OCI-LY3 (cell line): ENCODE data around the gene LMTK2.

Experiments
- EZH2phosphoT487 ChIP-seq: fragments of 200-600 bp; shearing (Covaris generic); IDR thresholded peaks from 2 replicates; pipeline ENCODE4 v1.6.1; 2018; ENCODE audit warnings: antibody characterized with exemption, mixed run types, low read depth
- TF ChIP-seq, protein P1 (sequence below): fragments of 200-600, 300-600 bp; sonication (generic); IDR thresholded peaks from 2 replicates; pipeline ENCODE4 v1.5.1; 2014; ENCODE audit warnings: antibody characterized with exemption, low read length, low read depth

DNA sequence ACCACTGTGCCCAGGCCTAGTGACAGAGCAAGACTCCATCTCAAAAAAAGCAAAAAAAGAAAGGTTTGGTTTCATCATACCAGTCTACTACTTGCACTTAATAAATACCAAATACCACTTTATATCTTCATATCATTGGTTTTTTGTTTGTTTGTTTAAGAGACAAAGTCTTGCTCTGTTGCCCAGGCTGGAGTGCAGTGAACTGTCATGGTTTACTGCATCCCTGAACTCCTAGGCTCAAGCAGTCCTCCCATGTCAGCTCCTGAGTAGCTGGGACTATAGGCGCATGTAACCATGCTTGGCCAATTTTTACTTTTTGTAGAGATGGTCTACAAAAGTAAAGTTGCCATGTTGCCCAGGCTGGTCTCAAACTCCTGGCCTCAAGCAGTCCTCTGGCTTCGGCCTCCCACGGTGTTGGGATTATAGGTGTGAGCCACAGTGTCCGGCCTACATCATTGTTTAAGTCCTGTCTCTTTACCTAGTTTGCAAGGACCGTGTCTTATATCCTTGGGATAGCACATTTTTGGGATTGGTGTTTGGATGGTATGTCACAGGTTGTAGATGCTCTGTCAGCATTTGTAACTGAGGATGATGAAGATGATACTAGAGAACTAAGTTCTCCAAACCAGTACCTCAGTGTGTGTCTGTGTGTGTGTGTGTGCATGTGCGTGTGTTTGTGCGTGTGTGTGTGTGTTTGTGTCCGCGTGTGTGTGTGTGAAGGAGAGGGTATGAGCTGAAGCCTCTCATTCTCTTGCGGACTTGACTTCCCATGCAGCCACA, 9.3 kb downstream of the LMTK2 start:
- TF ChIP-seq, protein P1, sequence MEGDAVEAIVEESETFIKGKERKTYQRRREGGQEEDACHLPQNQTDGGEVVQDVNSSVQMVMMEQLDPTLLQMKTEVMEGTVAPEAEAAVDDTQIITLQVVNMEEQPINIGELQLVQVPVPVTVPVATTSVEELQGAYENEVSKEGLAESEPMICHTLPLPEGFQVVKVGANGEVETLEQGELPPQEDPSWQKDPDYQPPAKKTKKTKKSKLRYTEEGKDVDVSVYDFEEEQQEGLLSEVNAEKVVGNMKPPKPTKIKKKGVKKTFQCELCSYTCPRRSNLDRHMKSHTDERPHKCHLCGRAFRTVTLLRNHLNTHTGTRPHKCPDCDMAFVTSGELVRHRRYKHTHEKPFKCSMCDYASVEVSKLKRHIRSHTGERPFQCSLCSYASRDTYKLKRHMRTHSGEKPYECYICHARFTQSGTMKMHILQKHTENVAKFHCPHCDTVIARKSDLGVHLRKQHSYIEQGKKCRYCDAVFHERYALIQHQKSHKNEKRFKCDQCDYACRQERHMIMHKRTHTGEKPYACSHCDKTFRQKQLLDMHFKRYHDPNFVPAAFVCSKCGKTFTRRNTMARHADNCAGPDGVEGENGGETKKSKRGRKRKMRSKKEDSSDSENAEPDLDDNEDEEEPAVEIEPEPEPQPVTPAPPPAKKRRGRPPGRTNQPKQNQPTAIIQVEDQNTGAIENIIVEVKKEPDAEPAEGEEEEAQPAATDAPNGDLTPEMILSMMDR, result no peak
- no peak for TF ChIP-seq EZH2phosphoT487
